GM23338 (cell line): ENCODE results near the gene MLF1. TPM values are rescaled to one million over a fixed set of nuclear protein-coding genes. Genes with fewer than 3 reads are reported as not detected.

Source experiments
- ATAC-seq: fragments of 200-7000 bp; cut with Tn5 transposase; 3 replicates; pipeline ENCODE4 v1.9.1; 2020
- DNase-seq: peaks from one replicate; pipeline ENCODE4 v3.0.0-alpha.2; 2015; ENCODE audit warnings: low spot score
- H2AFZ ChIP-seq: fragments of 200-600 bp; sonication (generic); 2 replicates; pipeline ENCODE4 v1.8.0; 2016; ENCODE audit warnings: antibody characterized with exemption, mild to moderate bottlenecking, moderate library complexity
- H3F3A ChIP-seq: fragments of 200-600 bp; sonication (generic); replicated peaks from 2 replicates; pipeline ENCODE4 v1.8.0; 2017; ENCODE audit warnings: antibody characterized with exemption, mixed run types, low read depth
- H3K27ac ChIP-seq: fragments of 200-600 bp; sonication (generic); 2 replicates; pipeline ENCODE4 v1.6.1; 2016; ENCODE audit warnings: low read depth
- H3K27me3 ChIP-seq: fragments of 200-600 bp; sonication (generic); 2 replicates; pipeline ENCODE4 v1.8.0; 2016; ENCODE audit warnings: mild to moderate bottlenecking, mixed run types, moderate library complexity; ENCODE audit not compliant: insufficient read depth
- H3K36me3 ChIP-seq: fragments of 200-600 bp; sonication (generic); 2 replicates; pipeline ENCODE4 v1.8.0; 2016; ENCODE audit warnings: mild to moderate bottlenecking; ENCODE audit not compliant: insufficient read depth
- H3K4me1 ChIP-seq: fragments of 200-600 bp; sonication (generic); 2 replicates; pipeline ENCODE4 v1.8.0; 2016; ENCODE audit warnings: mild to moderate bottlenecking, moderate library complexity; ENCODE audit not compliant: insufficient read depth
- H3K4me2 ChIP-seq: fragments of 200-600 bp; sonication (generic); 2 replicates; pipeline ENCODE4 v1.7.1; 2017; ENCODE audit warnings: mixed run types
- H3K4me3 ChIP-seq: fragments of 200-600 bp; sonication (generic); 2 replicates; pipeline ENCODE4 v1.6.1; 2016; ENCODE audit warnings: mixed run types
- H3K79me2 ChIP-seq: fragments of 200-600 bp; sonication (generic); replicated peaks from 2 replicates; pipeline ENCODE4 v1.8.0; 2017; ENCODE audit warnings: mild to moderate bottlenecking; ENCODE audit not compliant: insufficient read depth
- H3K9me2 ChIP-seq: fragments of 200-600 bp; sonication (generic); 2 replicates; pipeline ENCODE4 v1.8.0; 2017; ENCODE audit not compliant: insufficient read depth
- H4K20me1 ChIP-seq: fragments of 200-600 bp; sonication (generic); replicated peaks from 2 replicates; pipeline ENCODE4 v1.8.0; 2017; ENCODE audit warnings: mild to moderate bottlenecking; ENCODE audit not compliant: insufficient read depth
- H3K27ac Mint-ChIP-seq: 2 replicates; pipeline ENCODE4 v1.8.0; 2020; ENCODE audit warnings: inconsistent platforms, mild to moderate bottlenecking, moderate library complexity, mixed read lengths
- H3K27me3 Mint-ChIP-seq: 3 replicates; pipeline ENCODE4 v1.8.0; 2022; ENCODE audit warnings: low read depth, mild to moderate bottlenecking, moderate library complexity, mixed read lengths, inconsistent platforms; ENCODE audit not compliant: insufficient read depth, poor library complexity
- H3K36me3 Mint-ChIP-seq: 3 replicates; pipeline ENCODE4 v1.8.0; 2021; ENCODE audit warnings: low read depth, mild to moderate bottlenecking, inconsistent platforms, moderate library complexity, mixed read lengths
- H3K4me1 Mint-ChIP-seq: 3 replicates; pipeline ENCODE4 v1.8.0; 2020; ENCODE audit warnings: mild to moderate bottlenecking, inconsistent platforms, mixed read lengths
- H3K4me3 Mint-ChIP-seq: 3 replicates; pipeline ENCODE4 v1.8.0; 2021; ENCODE audit warnings: moderate library complexity, mild to moderate bottlenecking, inconsistent platforms, mixed read lengths
- H3K9me3 Mint-ChIP-seq: 3 replicates; pipeline ENCODE4 v1.8.0; 2020; ENCODE audit warnings: moderate library complexity, mild to moderate bottlenecking, inconsistent platforms, mixed read lengths
- CREB1 ChIP-seq: fragments of 250-450 bp; sonication (Bioruptor Pico); IDR thresholded peaks from 2 replicates; pipeline ENCODE4 v1.5.0; 2020; ENCODE audit warnings: low read depth, mild to moderate bottlenecking, moderate library complexity
- CTCF ChIP-seq, 2 experiments: fragments of 200-600 bp in 1 of 2; sonication (generic) in 1 of 2; conservative IDR thresholded peaks; 2 replicates each; pipeline versions ENCODE4 v1.5.1 to v1.6.1; 2016 to 2017; ENCODE audit warnings: antibody characterized with exemption in 2 of 2, low read depth in 2 of 2, mild to moderate bottlenecking in 2 of 2, moderate library complexity in 1 of 2
- EZH2 ChIP-seq: fragments of 200-600 bp; sonication (generic); IDR thresholded peaks from one replicate; pipeline ENCODE4 v1.8.0; 2017; ENCODE audit warnings: antibody characterized with exemption, mild to moderate bottlenecking, low read depth; ENCODE audit not compliant: unreplicated experiment
- EZH2phosphoT487 ChIP-seq: fragments of 200-600 bp; sonication (generic); IDR thresholded peaks from one replicate; pipeline ENCODE4 v1.8.1; 2018; ENCODE audit warnings: antibody characterized with exemption; ENCODE audit not compliant: unreplicated experiment
- JUNB ChIP-seq: IDR thresholded peaks from one replicate; pipeline ENCODE4 v1.6.1; 2016; ENCODE audit warnings: antibody characterized with exemption; ENCODE audit not compliant: unreplicated experiment
- NANOG ChIP-seq: IDR thresholded peaks from 2 replicates; pipeline ENCODE4 v1.6.1; 2016; ENCODE audit warnings: antibody characterized with exemption, borderline replicate concordance
- POLR2AphosphoS5 ChIP-seq: IDR thresholded peaks from 2 replicates; pipeline ENCODE4 v1.6.1; 2016; ENCODE audit warnings: antibody characterized with exemption, low read depth
- STAT1 ChIP-seq: IDR thresholded peaks from one replicate; pipeline ENCODE4 v1.6.1; 2016; ENCODE audit warnings: antibody characterized with exemption; ENCODE audit not compliant: unreplicated experiment
- ZNF114 ChIP-seq: fragments of 250-450 bp; sonication (Bioruptor Pico); IDR thresholded peaks from 2 replicates; pipeline ENCODE4 v1.5.0; 2020; ENCODE audit warnings: mild to moderate bottlenecking, moderate library complexity
- ZNF331 ChIP-seq: fragments of 250-450 bp; sonication (Bioruptor Pico); IDR thresholded peaks from 2 replicates; pipeline ENCODE4 v1.5.0; 2020; ENCODE audit warnings: low read depth, mild to moderate bottlenecking, moderate library complexity
- ZNF462 ChIP-seq: fragments of 250-450 bp; sonication (Bioruptor Pico); IDR thresholded peaks from 2 replicates; pipeline ENCODE4 v1.5.0; 2020; ENCODE audit warnings: mild to moderate bottlenecking, moderate library complexity
- polyA plus RNA-seq: library from polyadenylated mRNA; unstranded; fragments of >200 nt; fragmentation: Nextera tagmentation; extraction: Ambion mirVana; gene quantifications from 2 replicates; pipeline ENCODE4 v1.2.1, GENCODE V29; 2016
- total RNA-seq: library from RNA; depleted of rRNA; stranded (reverse); fragments of >200 nt; shearing (Covaris generic); gene quantifications from 2 replicates; pipeline ENCODE4 v1.2.3, GENCODE V29; 2014
- TF ChIP-seq, protein P1 (sequence below): IDR thresholded peaks from one replicate; pipeline ENCODE4 v1.6.1; 2018; ENCODE audit warnings: antibody characterized with exemption; ENCODE audit not compliant: unreplicated experiment
- TF ChIP-seq, protein P2 (sequence below): IDR thresholded peaks from 2 replicates; pipeline ENCODE4 v1.6.1; 2016; ENCODE audit warnings: antibody characterized with exemption

The MLF1 gene
- total and polyA plus RNA-seq, 2 experiments from 2014 or later = 36.6 to 63.6 TPM

DNA sequence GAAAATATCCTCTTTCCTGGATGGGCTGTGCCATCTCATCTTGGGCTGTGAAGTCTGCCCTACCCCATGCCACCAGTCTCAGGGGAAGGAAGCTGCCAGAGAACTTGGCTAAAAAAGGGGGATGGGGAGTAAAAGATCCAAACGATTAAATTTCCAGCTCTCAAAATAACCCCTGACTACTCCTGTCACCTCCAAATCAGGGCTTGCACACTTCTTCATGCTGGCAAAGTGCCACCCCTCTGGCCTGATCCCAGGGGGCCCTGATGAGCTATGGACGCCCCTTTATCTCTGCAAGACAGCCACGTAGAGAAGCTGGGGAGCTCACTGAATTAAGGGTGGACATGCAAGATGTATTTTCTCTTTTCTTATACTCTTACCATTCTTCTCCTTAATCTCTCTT, 1.2 kb upstream of the MLF1 start:
- no peak overlapping the region for H2AFZ ChIP-seq
- H3K27ac ChIP-seq = no peak overlapping the region

More for the DNA sequence above, 1.2 kb upstream of the MLF1 start:
- Histone ChIP-seq H4K20me1 (no peaks in the 10 kb centered on the region; the same call in 1 of the 2 replicates), H3K79me2 (peaks cover 9% of the 10 kb centered on the region; the same call in 1 of the 2 replicates), H3K36me3 (no peaks in the 10 kb centered on the region), H3K4me1 (peaks cover 6% of the 10 kb centered on the region), H3K4me2 (no peak overlapping the region), H3K4me3 (no peak overlapping the region), H3K27me3 (peaks cover 14% of the 10 kb centered on the region), H3F3A (no peaks in the 10 kb centered on the region), H3K9me2 (no peaks in the 10 kb centered on the region)
- H3K4me1 Mint-ChIP-seq = peaks cover 4% of the 10 kb centered on the region; the same call in 2 of the 3 replicates
- DNase-seq (no peak), ATAC-seq (no peak)
- peaks cover 25% of the 10 kb centered on the region for H3K27me3 Mint-ChIP-seq
- H3K36me3 Mint-ChIP-seq = peaks cover 2% of the 10 kb centered on the region; the same call in 1 of the 3 replicates
- peaks cover 14% of the 10 kb centered on the region; the same call in 2 of the 3 replicates for H3K9me3 Mint-ChIP-seq
- TF ChIP-seq POLR2AphosphoS5 (no peak), ZNF462 (CRISPR knock-in tag) (no peak), CREB1 (CRISPR knock-in tag) (no peak), ZNF331 (CRISPR knock-in tag) (no peak), CTCF (conservative IDR thresholded peaks at IDR 0.05; ENCODE audit: low read depth in 2 of 2) (no peak), JUNB (no peak), EZH2 (no peak), STAT1 (no peak), NANOG (no peak), ZNF114 (CRISPR knock-in tag) (no peak), EZH2phosphoT487 (no peak)
- TF ChIP-seq, protein P1, sequence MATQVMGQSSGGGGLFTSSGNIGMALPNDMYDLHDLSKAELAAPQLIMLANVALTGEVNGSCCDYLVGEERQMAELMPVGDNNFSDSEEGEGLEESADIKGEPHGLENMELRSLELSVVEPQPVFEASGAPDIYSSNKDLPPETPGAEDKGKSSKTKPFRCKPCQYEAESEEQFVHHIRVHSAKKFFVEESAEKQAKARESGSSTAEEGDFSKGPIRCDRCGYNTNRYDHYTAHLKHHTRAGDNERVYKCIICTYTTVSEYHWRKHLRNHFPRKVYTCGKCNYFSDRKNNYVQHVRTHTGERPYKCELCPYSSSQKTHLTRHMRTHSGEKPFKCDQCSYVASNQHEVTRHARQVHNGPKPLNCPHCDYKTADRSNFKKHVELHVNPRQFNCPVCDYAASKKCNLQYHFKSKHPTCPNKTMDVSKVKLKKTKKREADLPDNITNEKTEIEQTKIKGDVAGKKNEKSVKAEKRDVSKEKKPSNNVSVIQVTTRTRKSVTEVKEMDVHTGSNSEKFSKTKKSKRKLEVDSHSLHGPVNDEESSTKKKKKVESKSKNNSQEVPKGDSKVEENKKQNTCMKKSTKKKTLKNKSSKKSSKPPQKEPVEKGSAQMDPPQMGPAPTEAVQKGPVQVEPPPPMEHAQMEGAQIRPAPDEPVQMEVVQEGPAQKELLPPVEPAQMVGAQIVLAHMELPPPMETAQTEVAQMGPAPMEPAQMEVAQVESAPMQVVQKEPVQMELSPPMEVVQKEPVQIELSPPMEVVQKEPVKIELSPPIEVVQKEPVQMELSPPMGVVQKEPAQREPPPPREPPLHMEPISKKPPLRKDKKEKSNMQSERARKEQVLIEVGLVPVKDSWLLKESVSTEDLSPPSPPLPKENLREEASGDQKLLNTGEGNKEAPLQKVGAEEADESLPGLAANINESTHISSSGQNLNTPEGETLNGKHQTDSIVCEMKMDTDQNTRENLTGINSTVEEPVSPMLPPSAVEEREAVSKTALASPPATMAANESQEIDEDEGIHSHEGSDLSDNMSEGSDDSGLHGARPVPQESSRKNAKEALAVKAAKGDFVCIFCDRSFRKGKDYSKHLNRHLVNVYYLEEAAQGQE = no peak
- TF ChIP-seq, protein P2, sequence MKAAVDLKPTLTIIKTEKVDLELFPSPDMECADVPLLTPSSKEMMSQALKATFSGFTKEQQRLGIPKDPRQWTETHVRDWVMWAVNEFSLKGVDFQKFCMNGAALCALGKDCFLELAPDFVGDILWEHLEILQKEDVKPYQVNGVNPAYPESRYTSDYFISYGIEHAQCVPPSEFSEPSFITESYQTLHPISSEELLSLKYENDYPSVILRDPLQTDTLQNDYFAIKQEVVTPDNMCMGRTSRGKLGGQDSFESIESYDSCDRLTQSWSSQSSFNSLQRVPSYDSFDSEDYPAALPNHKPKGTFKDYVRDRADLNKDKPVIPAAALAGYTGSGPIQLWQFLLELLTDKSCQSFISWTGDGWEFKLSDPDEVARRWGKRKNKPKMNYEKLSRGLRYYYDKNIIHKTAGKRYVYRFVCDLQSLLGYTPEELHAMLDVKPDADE = no peak
- H3K27ac Mint-ChIP-seq = no peak overlapping the region
- no peak overlapping the region for H3K4me3 Mint-ChIP-seq
